K562 (cell line): Measurements from ENCODE around the gene SNAI1. TPM values are rescaled to one million over a fixed set of nuclear protein-coding genes. Genes with fewer than 3 reads are reported as not detected.

Experiments used
- ATAC-seq: fragments of 200-7000 bp; cut with Tn5 transposase; 3 replicates; pipeline ENCODE4 v1.9.1; 2020; ENCODE audit warnings: moderate library complexity
- BruUV-seq: library from RNA; stranded (reverse); fragments of 400-500 nt; replicated peaks from 2 replicates; lab custom pipeline; 2021; lab: Mats Ljungman, UMichigan
- CTCF ChIA-PET: fragments of 300-600 bp; formaldehyde crosslinking; extraction: SDS; loops from one replicate; lab custom pipeline; 2021; ENCODE audit warnings: low intra/inter-chr PET ratio; lab: Yijun Ruan, JAX
- POLR2A ChIA-PET: fragments of 300-600, 350-650 bp; sonication (Branson Sonifier 250); formaldehyde crosslinking; extraction: SDS; loops from one replicate; lab custom pipeline; 2021; ENCODE audit warnings: antibody characterized with exemption, inconsistent platforms; lab: Yijun Ruan, JAX
- DNase-seq, 4 experiments: peaks; one replicate each; pipeline versions ENCODE4 v3.0.0 to v3.0.0-alpha.2; 2011 to 2018; ENCODE audit warnings: low spot score in 3 of 4, mixed read lengths in 3 of 4; ENCODE audit errors: extremely low read depth in 1 of 4
- FAIRE-seq: peaks from 2 replicates; lab custom pipeline; 2011; peaks lifted over from hg19 to GRCh38; lab: Jason Lieb, UNC
- H2AFZ ChIP-seq: 2 replicates; pipeline ENCODE4 v1.6.0; 2011; ENCODE audit warnings: low read depth, low read length, control low read depth, inconsistent platforms
- H3K27ac ChIP-seq: fragments of 200-600 bp; 3 replicates; pipeline ENCODE4 v1.8.0; 2011; ENCODE audit warnings: low read depth, mild to moderate bottlenecking, control low read depth, inconsistent platforms, low read length, moderate library complexity, mixed read lengths; ENCODE audit errors: extremely low read depth
- H3K27me3 ChIP-seq, 2 experiments: fragments of 300-600 bp in 1 of 2; 2 replicates in 1 of 2; 3 replicates in 1 of 2; pipeline versions ENCODE4 v1.6.0 to v1.8.0; 2011; ENCODE audit warnings: inconsistent platforms in 2 of 2, low read length in 2 of 2, mild to moderate bottlenecking in 1 of 2, mixed read lengths in 1 of 2, moderate library complexity in 1 of 2; ENCODE audit not compliant: control insufficient read depth in 2 of 2, insufficient read depth in 2 of 2
- H3K36me3 ChIP-seq: fragments of 300-600 bp; 3 replicates; pipeline ENCODE4 v1.8.0; 2011; ENCODE audit warnings: mild to moderate bottlenecking, low read length, inconsistent platforms; ENCODE audit not compliant: control insufficient read depth, insufficient read depth
- H3K4me1 ChIP-seq, 2 experiments: fragments of 200-600 bp in 1 of 2; replicated peaks in 1 of 2; 2 replicates in 1 of 2; 3 replicates in 1 of 2; pipeline versions ENCODE4 v1.5.1 to v1.8.0; 2011; ENCODE audit warnings: inconsistent platforms in 2 of 2, low read length in 2 of 2, mild to moderate bottlenecking in 1 of 2, mixed read lengths in 1 of 2, moderate library complexity in 1 of 2; ENCODE audit not compliant: control insufficient read depth in 2 of 2, insufficient read depth in 2 of 2
- H3K4me2 ChIP-seq: 2 replicates; pipeline ENCODE4 v1.6.1; 2011; ENCODE audit warnings: low read length, control low read depth, inconsistent platforms, mixed read lengths; ENCODE audit not compliant: insufficient read depth
- H3K4me3 ChIP-seq: fragments of 200-600 bp; sonication (generic), shearing (Covaris generic); 2 replicates; pipeline ENCODE4 v1.5.1; 2016; ENCODE audit warnings: control low read depth, inconsistent platforms
- H3K79me2 ChIP-seq: fragments of 200-600 bp; 3 replicates; pipeline ENCODE4 v1.8.0; 2011; ENCODE audit warnings: low read length, inconsistent platforms; ENCODE audit not compliant: control insufficient read depth, insufficient read depth
- H3K9ac ChIP-seq, 2 experiments: 2 replicates each; pipeline versions ENCODE4 v1.6.0 to v1.6.1; 2011; ENCODE audit warnings: low read depth in 2 of 2, low read length in 2 of 2, control low read depth in 1 of 2, inconsistent platforms in 1 of 2, mild to moderate bottlenecking in 1 of 2, mixed read lengths in 1 of 2; ENCODE audit not compliant: insufficient read depth in 1 of 2
- H3K9me1 ChIP-seq: one replicate; pipeline ENCODE4 v1.6.0; 2011; ENCODE audit warnings: inconsistent platforms, mild to moderate bottlenecking, low read length, moderate library complexity; ENCODE audit not compliant: control insufficient read depth, insufficient read depth
- H3K9me3 ChIP-seq: replicated peaks from 2 replicates; pipeline ENCODE4 v1.5.1; 2011; ENCODE audit warnings: low read depth, low read length, inconsistent platforms; ENCODE audit not compliant: control insufficient read depth, insufficient read depth
- H4K20me1 ChIP-seq: replicated peaks from 2 replicates; pipeline ENCODE4 v1.6.1; 2011; ENCODE audit warnings: low read length, inconsistent platforms, mixed read lengths; ENCODE audit not compliant: control insufficient read depth, insufficient read depth
- HMBOX1 ChIP-seq: sonication (generic); IDR thresholded peaks from 2 replicates; pipeline ENCODE4 v1.6.1; 2016
- RBBP5 ChIP-seq: fragments of 200-600 bp; sonication (generic); IDR thresholded peaks from 2 replicates; pipeline ENCODE4 v1.6.1; 2012; ENCODE audit warnings: borderline replicate concordance, mild to moderate bottlenecking, low read length, control low read depth, inconsistent platforms; ENCODE audit not compliant: insufficient read depth, poor library complexity, severe bottlenecking
- VEZF1 ChIP-seq: fragments of 200-800 bp; sonication (Bioruptor generic); IDR thresholded peaks from 2 replicates; pipeline ENCODE4 v1.6.1; 2017; ENCODE audit warnings: missing genetic modification characterization, missing compliant biosample characterization
- YY1 ChIP-seq, 3 experiments: IDR thresholded peaks; 2 replicates each; pipeline ENCODE4 v1.6.1; 2011; ENCODE audit warnings: low read length in 2 of 3, mild to moderate bottlenecking in 2 of 3, moderate library complexity in 2 of 3, borderline replicate concordance in 1 of 3, control low read depth in 1 of 3, low read depth in 1 of 3; ENCODE audit not compliant: insufficient read depth in 3 of 3, insufficient replicate concordance in 2 of 3, control insufficient read depth in 1 of 3, insufficient read length in 1 of 3; ENCODE audit errors: extremely low read depth in 1 of 3
- ZBTB40 ChIP-seq, 2 experiments: fragments of 450-650 bp in 1 of 2; sonication (generic) in 1 of 2; formaldehyde crosslinking in 1 of 2; IDR thresholded peaks; 2 replicates each; pipeline versions ENCODE4 v1.7.1 to v1.9.0; 2016 to 2022; ENCODE audit warnings: inconsistent platforms in 1 of 2, mild to moderate bottlenecking in 1 of 2, missing genetic modification reagents in 1 of 2
- WGBS: fragments of 100-300 bp; shearing (Covaris generic); methylation state at CpG from one replicate; pipeline ENCODE4 v1.1.6; 2016; ENCODE audit warnings: low coverage, mixed read lengths; ENCODE audit not compliant: insufficient coverage; ENCODE audit errors: missing lambda C conversion rate; 5-methylcytosine and 5-hydroxymethylcytosine counted together
- in situ Hi-C: fragments of 300-500 bp; cut with MboI; formaldehyde crosslinking; loops from 4 replicates; pipeline ENCODE4 v1.15.0; 2018; ENCODE audit warnings: inconsistent platforms, mixed read lengths
- intact Hi-C: fragments of 100-400 bp; cut with micrococcal nuclease; formaldehyde crosslinking; loops from 2 replicates; pipeline ENCODE4 v1.14.2; 2022
- polyA plus RNA-seq, 8 experiments: library from polyadenylated mRNA; depleted of rRNA in 4 of 8; stranded (reverse) in 5 of 8; unstranded in 3 of 8; fragments of >200 nt; fragmentation: Nextera tagmentation in 2 of 8; fragmentation: Illumina TruSeq in 1 of 8; extraction: Ambion mirVana in 2 of 8; extraction: Trizol in 1 of 8; gene quantifications; 2 replicates each; pipeline versions ENCODE4 v1.2.1 to v1.2.3, GENCODE V29; 2011 to 2014; ENCODE audit warnings: inconsistent platforms in 1 of 8, missing spikeins in 1 of 8
- total RNA-seq, 7 experiments: library from RNA; depleted of rRNA in 6 of 7; stranded (reverse); fragments of >200 nt in 6 of 7; fragmentation: Illumina TruSeq in 2 of 7; extraction: Trizol in 2 of 7; gene quantifications; 2 replicates each; pipeline versions ENCODE4 v1.2.1 to v1.2.3, GENCODE V29; 2011 to 2021; ENCODE audit warnings: low replicate concordance in 1 of 7

Gene SNAI1
- total and polyA plus RNA-seq, 9 of the 15 experiments (the other 6 are each of a cell fraction or from before 2014, with no cell fraction given) = 0.32 to 11.6 (median 2.0) TPM

- ChIA-PET CTCF (interaction anchor here (0.6 kb wide), 1 partner anchor 593 kb away, joined by 5 read pairs; no protein-coding TSS in a partner anchor), POLR2A (interaction anchor here (0.7 to 4.5 kb wide), 10 partner anchors 9 to 172 kb away, joined by 3 to 30 read pairs (median 4); partner anchors contain the start of gene SNAI1)
- Histone ChIP-seq H3K4me1 (peaks cover 22 to 30% of the 10 kb centered on the region in 2 experiments), H3K9me1 (peaks cover 5% of the 10 kb centered on the region), H3K9me3 (no peaks in the 10 kb centered on the region), H3K9ac (peak overlapping the region; percentile 91 to 99), H4K20me1 (peaks cover 25% of the 10 kb centered on the region; the same call in 1 of the 2 replicates), H3K36me3 (peaks cover 36% of the 10 kb centered on the region), H2AFZ (peak overlapping the region; percentile 71; the same call in 1 of the 2 replicates), H3K27ac (peak overlapping the region; percentile 82), H3K79me2 (peaks cover 60% of the 10 kb centered on the region), H3K4me2 (peak overlapping the region; percentile 95), H3K27me3 (no peaks in the 10 kb centered on the region), H3K4me3 (peak overlapping the region; percentile 95)
- FAIRE-seq (no peak), DNase-seq (peak in 2 of 4 experiments; percentile 28 to 38), ATAC-seq (peak; percentile 29)
- WGBS = under 1% methylated on average over 12 of the region's 12 CpGs
- BruUV-seq = TSS peak; percentile 56
- in situ Hi-C loops (no loop called here), intact Hi-C loops (no loop called here)
- TF ChIP-seq RBBP5 (no peak), YY1 (IDR thresholded peaks at IDR 0.05; ENCODE audit: borderline replicate concordance in 1 of 3, control insufficient read depth in 1 of 3, extremely low read depth in 1 of 3, insufficient read depth in 3 of 3, insufficient read length in 1 of 3, insufficient replicate concordance in 2 of 3, low read depth in 1 of 3, low read length in 2 of 3) (peak in 2 of 3 experiments; percentile 67 to 81), ZBTB40 (IDR thresholded peaks at IDR 0.05) (peak; percentile 72), ZBTB40 (CRISPR knock-in tag; IDR thresholded peaks at IDR 0.05) (no peak), VEZF1 (CRISPR knock-in tag) (peak; percentile 16; the same call in 1 of the 2 replicates), HMBOX1 (0 out of 2 replicates have a peak, but pooled peaks have one; percentile 39)
Measured at GRCh38 chr20:49937027-49937929, 45.5 kb upstream of the SNAI1 start.
